Mesenchymal stem cell (in vitro differentiated cells and primary cell): ENCODE results near the gene CLEC14A.

Experiments
- DNase-seq: peaks from one replicate; pipeline ENCODE4 v3.0.0-alpha.2; 2013
- H2AFZ ChIP-seq: one replicate; pipeline ENCODE4 v1.6.1; 2013; ENCODE audit warnings: low read depth, mild to moderate bottlenecking, control low read depth, inconsistent platforms, low read length, moderate library complexity
- H2AK5ac ChIP-seq: 2 replicates; pipeline ENCODE4 v1.6.1; 2013; ENCODE audit warnings: low read length, moderate library complexity, mild to moderate bottlenecking, inconsistent platforms; ENCODE audit not compliant: severe bottlenecking
- H2BK120ac ChIP-seq: one replicate; pipeline ENCODE4 v1.6.1; 2013; ENCODE audit warnings: low read depth, mild to moderate bottlenecking, inconsistent platforms, low read length, moderate library complexity
- H2BK12ac ChIP-seq, 2 experiments: one replicate each; pipeline ENCODE4 v1.6.1; 2013; ENCODE audit warnings: inconsistent platforms in 2 of 2, low read length in 2 of 2, mild to moderate bottlenecking in 2 of 2, moderate library complexity in 2 of 2, control low read depth in 1 of 2
- H2BK15ac ChIP-seq: one replicate; pipeline ENCODE4 v1.6.1; 2013; ENCODE audit warnings: mild to moderate bottlenecking, low read depth, inconsistent platforms; ENCODE audit not compliant: poor library complexity, severe bottlenecking
- H2BK5ac ChIP-seq: 2 replicates; pipeline ENCODE4 v1.6.1; 2013; ENCODE audit warnings: low read depth, mild to moderate bottlenecking, low read length, control low read depth, inconsistent platforms; ENCODE audit not compliant: poor library complexity, severe bottlenecking
- H3K14ac ChIP-seq, 2 experiments: one replicate each; pipeline ENCODE4 v1.6.1; 2013; ENCODE audit warnings: inconsistent platforms in 2 of 2, low read length in 2 of 2, control low read depth in 1 of 2, mild to moderate bottlenecking in 1 of 2, moderate library complexity in 1 of 2
- H3K18ac ChIP-seq, 2 experiments: one replicate each; pipeline ENCODE4 v1.6.1; 2013; ENCODE audit warnings: inconsistent platforms in 2 of 2, low read length in 2 of 2, control low read depth in 1 of 2, low read depth in 1 of 2, mild to moderate bottlenecking in 1 of 2
- H3K23ac ChIP-seq, 2 experiments: one replicate each; pipeline ENCODE4 v1.6.1; 2013; ENCODE audit warnings: inconsistent platforms in 2 of 2, low read length in 2 of 2, mild to moderate bottlenecking in 2 of 2, moderate library complexity in 2 of 2, control low read depth in 1 of 2
- H3K27ac ChIP-seq: 2 replicates; pipeline ENCODE4 v1.5.1; 2013; ENCODE audit warnings: mild to moderate bottlenecking, moderate library complexity, low read length, control low read depth, inconsistent platforms; ENCODE audit not compliant: poor library complexity, severe bottlenecking
- H3K27me3 ChIP-seq, 2 experiments: 2 replicates each; pipeline versions ENCODE4 v1.6.1 to v1.7.0; 2013; ENCODE audit warnings: low read length in 2 of 2, mild to moderate bottlenecking in 2 of 2, moderate library complexity in 2 of 2, control low read depth in 1 of 2, inconsistent platforms in 1 of 2; ENCODE audit not compliant: control insufficient read depth in 1 of 2, insufficient read depth in 1 of 2
- H3K36me3 ChIP-seq, 2 experiments: 2 replicates each; pipeline versions ENCODE4 v1.6.1 to v1.7.0; 2013; ENCODE audit warnings: low read length in 2 of 2, control low read depth in 1 of 2, inconsistent platforms in 1 of 2, low read depth in 1 of 2, mild to moderate bottlenecking in 1 of 2; ENCODE audit not compliant: insufficient read depth in 2 of 2, control insufficient read depth in 1 of 2
- H3K4ac ChIP-seq, 2 experiments: one replicate each; pipeline ENCODE4 v1.6.1; 2013; ENCODE audit warnings: inconsistent platforms in 2 of 2, low read length in 2 of 2, mild to moderate bottlenecking in 2 of 2, moderate library complexity in 2 of 2, control low read depth in 1 of 2, low read depth in 1 of 2
- H3K4me1 ChIP-seq: 2 replicates; pipeline ENCODE4 v1.6.1; 2013; ENCODE audit warnings: low read depth, low read length, control low read depth; ENCODE audit not compliant: control insufficient read depth, insufficient read depth
- H3K4me2 ChIP-seq: 2 replicates; pipeline ENCODE4 v1.6.1; 2013; ENCODE audit warnings: low read length, mild to moderate bottlenecking, inconsistent platforms; ENCODE audit not compliant: poor library complexity, severe bottlenecking
- H3K4me3 ChIP-seq, 2 experiments: 2 replicates each; pipeline versions ENCODE4 v1.5.1 to v1.7.0; 2013; ENCODE audit warnings: low read length in 2 of 2, mild to moderate bottlenecking in 2 of 2, control low read depth in 1 of 2, low read depth in 1 of 2; ENCODE audit not compliant: insufficient read depth in 1 of 2
- H3K79me1 ChIP-seq: replicated peaks from 2 replicates; pipeline ENCODE4 v1.6.1; 2013; ENCODE audit warnings: mild to moderate bottlenecking, control low read depth, low read length, inconsistent platforms; ENCODE audit not compliant: poor library complexity, severe bottlenecking
- H3K9ac ChIP-seq: 2 replicates; pipeline ENCODE4 v1.7.0; 2013; ENCODE audit warnings: mild to moderate bottlenecking, low read length, moderate library complexity
- H3K9me3 ChIP-seq: 2 replicates; pipeline ENCODE4 v1.7.0; 2013; ENCODE audit warnings: mild to moderate bottlenecking, low read length; ENCODE audit not compliant: control insufficient read depth
- H4K8ac ChIP-seq: one replicate; pipeline ENCODE4 v1.6.1; 2013; ENCODE audit warnings: inconsistent platforms, mild to moderate bottlenecking, low read length, moderate library complexity
- H4K91ac ChIP-seq: one replicate; pipeline ENCODE4 v1.6.1; 2013; ENCODE audit warnings: mild to moderate bottlenecking, low read length, inconsistent platforms
- WGBS: methylation state at CpG from one replicate; pipeline ENCODE4 v1.1.7; 2013; ENCODE audit warnings: mixed read lengths; 5-methylcytosine and 5-hydroxymethylcytosine counted together

CLEC14A gene

GRCh38 chr14:38282936-38283335, 27.0 kb upstream of the CLEC14A start:
- Histone ChIP-seq H3K9me3 (peaks cover 15% of the 10 kb centered on the region), H3K27ac (no peak overlapping the region), H3K36me3 (no peaks in the 10 kb centered on the region), H2BK15ac (no peak overlapping the region), H4K8ac (no peak overlapping the region), H2AK5ac (no peak overlapping the region), H3K23ac (no peak overlapping the region), H3K18ac (no peak overlapping the region), H3K4ac (no peak overlapping the region), H3K4me3 (no peak overlapping the region), H3K4me1 (no peaks in the 10 kb centered on the region), H2AFZ (no peak overlapping the region), H2BK5ac (no peak overlapping the region), H2BK120ac (no peak overlapping the region), H3K27me3 (no peaks in the 10 kb centered on the region), H3K4me2 (no peak overlapping the region), H3K9ac (no peak overlapping the region), H4K91ac (no peak overlapping the region), H3K14ac (no peak overlapping the region), H3K79me1 (no peaks in the 10 kb centered on the region), H2BK12ac (no peak overlapping the region)
- no peak for DNase-seq

- Histone ChIP-seq H4K91ac (no peak overlapping the region), H2BK12ac (no peak overlapping the region), H4K8ac (no peak overlapping the region), H3K9me3 (peaks cover 14% of the 10 kb centered on the region), H3K9ac (no peak overlapping the region), H3K4me2 (no peak overlapping the region), H3K14ac (no peak overlapping the region), H2AK5ac (no peak overlapping the region), H3K27ac (no peak overlapping the region), H2BK5ac (no peak overlapping the region), H2BK15ac (no peak overlapping the region), H3K79me1 (no peaks in the 10 kb centered on the region), H3K4me1 (no peaks in the 10 kb centered on the region), H3K23ac (no peak overlapping the region), H3K18ac (no peak overlapping the region), H3K27me3 (no peaks in the 10 kb centered on the region), H2BK120ac (no peak overlapping the region), H3K36me3 (no peaks in the 10 kb centered on the region), H3K4ac (no peak overlapping the region), H3K4me3 (no peak overlapping the region), H2AFZ (no peak overlapping the region)
- 86% methylated on average over 2 of the region's 2 CpGs for WGBS
- DNase-seq = no peak
Measured at GRCh38 chr14:38280081-38280480, 24.2 kb upstream of the CLEC14A start.

- H3K18ac ChIP-seq = no peak overlapping the region
- no peaks in the 10 kb centered on the region for H3K4me1 ChIP-seq
- no peak overlapping the region for H3K23ac ChIP-seq
- no peak for DNase-seq
- no peak overlapping the region for H3K4me3 ChIP-seq
- peaks cover 9% of the 10 kb centered on the region for H3K9me3 ChIP-seq
- no peak overlapping the region for H4K8ac ChIP-seq
- H3K4me2 ChIP-seq = no peak overlapping the region
- no peak overlapping the region for H2AK5ac ChIP-seq
- WGBS = 100% methylated on average over 1 of the region's 1 CpG
- peak overlapping the region in 1 of 2 experiments; percentile 28 for H2BK12ac ChIP-seq
- H3K14ac ChIP-seq = no peak overlapping the region
- no peak overlapping the region for H3K27ac ChIP-seq
- no peak overlapping the region for H2BK120ac ChIP-seq
- no peak overlapping the region for H2BK5ac ChIP-seq
- H2AFZ ChIP-seq = no peak overlapping the region
- H4K91ac ChIP-seq = no peak overlapping the region
- no peaks in the 10 kb centered on the region for H3K36me3 ChIP-seq
- H3K4ac ChIP-seq = no peak overlapping the region
- no peaks in the 10 kb centered on the region for H3K79me1 ChIP-seq
- no peaks in the 10 kb centered on the region for H3K27me3 ChIP-seq
- H2BK15ac ChIP-seq = no peak overlapping the region
- H3K9ac ChIP-seq = no peak overlapping the region
Measured at GRCh38 chr14:38279572-38279971, 23.7 kb upstream of the CLEC14A start.

GRCh38 chr14:38278035-38278434, 22.1 kb upstream of the CLEC14A start:
- no peak overlapping the region for H3K4me3 ChIP-seq
- H3K9me3 ChIP-seq = no peaks in the 10 kb centered on the region
- H3K27ac ChIP-seq = no peak overlapping the region
- no peak overlapping the region for H3K18ac ChIP-seq
- H3K79me1 ChIP-seq = no peaks in the 10 kb centered on the region
- no peak overlapping the region for H3K23ac ChIP-seq
- H2AK5ac ChIP-seq = no peak overlapping the region
- H2AFZ ChIP-seq = no peak overlapping the region
- no peak overlapping the region for H4K91ac ChIP-seq
- H2BK15ac ChIP-seq = no peak overlapping the region
- H2BK5ac ChIP-seq = no peak overlapping the region
- DNase-seq = no peak
- H3K27me3 ChIP-seq = no peaks in the 10 kb centered on the region
- no peak overlapping the region for H3K4ac ChIP-seq
- no peak overlapping the region for H2BK120ac ChIP-seq
- H3K4me2 ChIP-seq = no peak overlapping the region
- H3K9ac ChIP-seq = no peak overlapping the region
- H3K14ac ChIP-seq = no peak overlapping the region
- no CpG with 5 or more reads among the region's 1 CpG for WGBS
- H3K4me1 ChIP-seq = no peaks in the 10 kb centered on the region
- H4K8ac ChIP-seq = no peak overlapping the region
- no peak overlapping the region for H2BK12ac ChIP-seq
- no peaks in the 10 kb centered on the region for H3K36me3 ChIP-seq
